PC-3 (cell line): Measurements from ENCODE around the gene MORN5. TPM values are rescaled to one million over a fixed set of nuclear protein-coding genes. Genes with fewer than 3 reads are reported as not detected.

Experiments used
- ATAC-seq: fragments of 200-7000 bp; cut with Tn5 transposase; 2 replicates; pipeline ENCODE4 v1.9.1; 2020; ENCODE audit warnings: mild to moderate bottlenecking, moderate library complexity
- BruUV-seq: library from RNA; stranded (reverse); fragments of 400-500 nt; replicated peaks from 2 replicates; lab custom pipeline; 2021; lab: Mats Ljungman, UMichigan
- CTCF ChIA-PET: fragments of 300-600 bp; sonication (Branson Sonifier 250); formaldehyde crosslinking; loops from one replicate; lab custom pipeline; 2022; ENCODE audit warnings: antibody characterized with exemption; lab: Charles Lee
- POLR2A ChIA-PET: fragments of 300-600 bp; sonication (Branson Sonifier 250); formaldehyde crosslinking; loops from one replicate; lab custom pipeline; 2022; ENCODE audit warnings: antibody characterized with exemption; ENCODE audit not compliant: unreplicated experiment; lab: Charles Lee
- DNase-seq: peaks from one replicate; pipeline ENCODE4 v3.0.0-alpha.2; 2015
- H2AFZ ChIP-seq: fragments of 300-600 bp; sonication (generic); 2 replicates; pipeline ENCODE4 v1.6.0; 2016; ENCODE audit warnings: antibody characterized with exemption, low read length
- H3F3A ChIP-seq: fragments of 300-600 bp; sonication (generic); one replicate; pipeline ENCODE4 v1.6.0; 2017; ENCODE audit warnings: antibody characterized with exemption, low read length, control low read depth, mild to moderate bottlenecking; ENCODE audit not compliant: unreplicated experiment
- H3K27ac ChIP-seq: fragments of 300-600 bp; sonication (generic); 2 replicates; pipeline ENCODE4 v1.5.1; 2016; ENCODE audit warnings: mild to moderate bottlenecking, low read length
- H3K27me3 ChIP-seq: fragments of 300-600 bp; sonication (generic); 2 replicates; pipeline ENCODE4 v1.6.1; 2016; ENCODE audit warnings: low read length, mixed read lengths
- H3K36me3 ChIP-seq: fragments of 300-600 bp; sonication (generic); 2 replicates; pipeline ENCODE4 v1.6.1; 2016; ENCODE audit warnings: low read depth, mixed run types, low read length, mixed read lengths
- H3K4me1 ChIP-seq: fragments of 300-600 bp; sonication (generic); 2 replicates; pipeline ENCODE4 v1.5.1; 2016; ENCODE audit warnings: low read length; ENCODE audit not compliant: insufficient read depth
- H3K4me2 ChIP-seq: fragments of 300-600 bp; sonication (generic); 2 replicates; pipeline ENCODE4 v1.6.0; 2016; ENCODE audit warnings: low read length
- H3K4me3 ChIP-seq: fragments of 300-600 bp; sonication (generic); 2 replicates; pipeline ENCODE4 v1.5.1; 2016; ENCODE audit warnings: mild to moderate bottlenecking, low read length, mixed read lengths
- H3K79me2 ChIP-seq: fragments of 300-600 bp; sonication (generic); 2 replicates; pipeline ENCODE4 v1.6.1; 2017; ENCODE audit warnings: low read length, mixed read lengths
- H3K9ac ChIP-seq: fragments of 300-600 bp; sonication (generic); 2 replicates; pipeline ENCODE4 v1.6.0; 2016; ENCODE audit warnings: mild to moderate bottlenecking, low read length
- H3K9me2 ChIP-seq: fragments of 300-600 bp; sonication (generic); replicated peaks from 2 replicates; pipeline ENCODE4 v1.6.1; 2016; ENCODE audit warnings: mixed run types, low read length, mixed read lengths
- H3K9me3 ChIP-seq: fragments of 300-600 bp; sonication (generic); 2 replicates; pipeline ENCODE4 v1.6.1; 2016; ENCODE audit warnings: low read length, mixed read lengths
- H4K20me1 ChIP-seq: fragments of 300-600 bp; sonication (generic); 2 replicates; pipeline ENCODE4 v1.6.1; 2016; ENCODE audit warnings: low read length, mixed read lengths
- EZH2 ChIP-seq: fragments of 300-600 bp; sonication (generic); IDR thresholded peaks from one replicate; pipeline ENCODE4 v1.6.1; 2017; ENCODE audit warnings: antibody characterized with exemption, mild to moderate bottlenecking, low read length; ENCODE audit not compliant: unreplicated experiment
- EZH2phosphoT487 ChIP-seq: fragments of 300-600 bp; sonication (generic); IDR thresholded peaks from 2 replicates; pipeline ENCODE4 v1.6.1; 2018; ENCODE audit warnings: mild to moderate bottlenecking, antibody characterized with exemption, low read length, borderline replicate concordance
- intact Hi-C: fragments of 100-400 bp; cut with micrococcal nuclease; formaldehyde crosslinking; loops from 2 replicates; pipeline ENCODE4 v1.9.0; 2023
- total RNA-seq: library from RNA; depleted of rRNA; stranded (reverse); fragments of >200 nt; gene quantifications from 2 replicates; pipeline ENCODE4 v1.2.3, GENCODE V29; 2014
- TF ChIP-seq, protein P1 (sequence below): fragments of 300-600 bp; sonication (generic); conservative IDR thresholded peaks from 2 replicates; pipeline ENCODE4 v1.5.1; 2017; ENCODE audit warnings: antibody characterized with exemption, low read depth, mild to moderate bottlenecking, low read length

Gene MORN5
- total RNA-seq, 1 experiment from 2014 or later = not detected

- no peak for ATAC-seq
- BruUV-seq = no TSS peak
- no peak for DNase-seq
These were observed 32.7 kb downstream of the MORN5 start for GRCh38 chr9:122192261-122192875.

GRCh38 chr9:122192914-122193525 is 33.3 kb downstream of the MORN5 start:
- no peak overlapping the region for H3K4me3 ChIP-seq
- TF ChIP-seq, protein P1, sequence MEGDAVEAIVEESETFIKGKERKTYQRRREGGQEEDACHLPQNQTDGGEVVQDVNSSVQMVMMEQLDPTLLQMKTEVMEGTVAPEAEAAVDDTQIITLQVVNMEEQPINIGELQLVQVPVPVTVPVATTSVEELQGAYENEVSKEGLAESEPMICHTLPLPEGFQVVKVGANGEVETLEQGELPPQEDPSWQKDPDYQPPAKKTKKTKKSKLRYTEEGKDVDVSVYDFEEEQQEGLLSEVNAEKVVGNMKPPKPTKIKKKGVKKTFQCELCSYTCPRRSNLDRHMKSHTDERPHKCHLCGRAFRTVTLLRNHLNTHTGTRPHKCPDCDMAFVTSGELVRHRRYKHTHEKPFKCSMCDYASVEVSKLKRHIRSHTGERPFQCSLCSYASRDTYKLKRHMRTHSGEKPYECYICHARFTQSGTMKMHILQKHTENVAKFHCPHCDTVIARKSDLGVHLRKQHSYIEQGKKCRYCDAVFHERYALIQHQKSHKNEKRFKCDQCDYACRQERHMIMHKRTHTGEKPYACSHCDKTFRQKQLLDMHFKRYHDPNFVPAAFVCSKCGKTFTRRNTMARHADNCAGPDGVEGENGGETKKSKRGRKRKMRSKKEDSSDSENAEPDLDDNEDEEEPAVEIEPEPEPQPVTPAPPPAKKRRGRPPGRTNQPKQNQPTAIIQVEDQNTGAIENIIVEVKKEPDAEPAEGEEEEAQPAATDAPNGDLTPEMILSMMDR = no peak
- no peak for TF ChIP-seq EZH2
- no peak for TF ChIP-seq EZH2phosphoT487
- peaks cover 17% of the 10 kb centered on the region for H3K4me1 ChIP-seq

More at GRCh38 chr9:122192261-122192875, 32.7 kb downstream of the MORN5 start:
- Histone ChIP-seq H3K9ac (no peak overlapping the region), H3K79me2 (no peaks in the 10 kb centered on the region), H3K9me2 (no peaks in the 10 kb centered on the region), H3K9me3 (no peaks in the 10 kb centered on the region), H3K4me2 (no peak overlapping the region), H3K27me3 (no peaks in the 10 kb centered on the region), H3K4me3 (no peak overlapping the region), H4K20me1 (no peaks in the 10 kb centered on the region), H3F3A (no peaks in the 10 kb centered on the region), H3K4me1 (peaks cover 17% of the 10 kb centered on the region), H2AFZ (no peak overlapping the region), H3K36me3 (no peaks in the 10 kb centered on the region), H3K27ac (no peak overlapping the region)
- ChIA-PET CTCF (no interaction called here), POLR2A (no interaction called here)
- intact Hi-C loops = loop anchor here (5.0 kb wide), 1 partner anchor 50 kb away; no protein-coding TSS in a partner anchor
- TF ChIP-seq EZH2 = no peak
- TF ChIP-seq EZH2phosphoT487 = no peak
- TF ChIP-seq, protein P1 = no peak

GRCh38 chr9:122193651-122194050 is 33.9 kb downstream of the MORN5 start:
- CTCF ChIA-PET = no interaction called here
- Histone ChIP-seq H3K79me2 (no peaks in the 10 kb centered on the region), H3K9me2 (no peaks in the 10 kb centered on the region), H2AFZ (no peak overlapping the region), H3K9me3 (no peaks in the 10 kb centered on the region), H3K4me2 (no peak overlapping the region), H3K4me1 (peaks cover 17% of the 10 kb centered on the region), H4K20me1 (no peaks in the 10 kb centered on the region), H3K9ac (no peak overlapping the region), H3K27ac (no peak overlapping the region), H3K36me3 (no peaks in the 10 kb centered on the region), H3K27me3 (no peaks in the 10 kb centered on the region), H3F3A (no peaks in the 10 kb centered on the region), H3K4me3 (no peak overlapping the region)
- intact Hi-C loops = loop anchor here (5.0 kb wide), 1 partner anchor 51 kb away; no protein-coding TSS in a partner anchor
- DNase-seq (no peak), ATAC-seq (no peak)
- TF ChIP-seq, protein P1 = no peak
- no peak for TF ChIP-seq EZH2phosphoT487
- TF ChIP-seq EZH2 = no peak
- BruUV-seq = no TSS peak
- POLR2A ChIA-PET = no interaction called here

More at GRCh38 chr9:122192914-122193525, 33.3 kb downstream of the MORN5 start:
- no peak overlapping the region for H2AFZ ChIP-seq
- H3K9ac ChIP-seq = no peak overlapping the region
- H3F3A ChIP-seq = no peaks in the 10 kb centered on the region
- no peaks in the 10 kb centered on the region for H3K9me2 ChIP-seq
- H3K27ac ChIP-seq = no peak overlapping the region
- H3K36me3 ChIP-seq = no peaks in the 10 kb centered on the region
- POLR2A ChIA-PET = no interaction called here
- no peaks in the 10 kb centered on the region for H4K20me1 ChIP-seq
- no peaks in the 10 kb centered on the region for H3K9me3 ChIP-seq
- H3K27me3 ChIP-seq = no peaks in the 10 kb centered on the region
- intact Hi-C loops = loop anchor here (5.0 kb wide), 1 partner anchor 51 kb away; no protein-coding TSS in a partner anchor
- no peak overlapping the region for H3K4me2 ChIP-seq
- CTCF ChIA-PET = no interaction called here
- no peak for DNase-seq
- no TSS peak for BruUV-seq
- H3K79me2 ChIP-seq = no peaks in the 10 kb centered on the region
- ATAC-seq = no peak
